Hepatocyte (in vitro differentiated cells): ENCODE measurements around the gene OLFM2. TPM values are rescaled to one million over a fixed set of nuclear protein-coding genes. Genes with fewer than 3 reads are reported as not detected.
A peak's percentile ranks its signal among the peaks of the same experiment; 100 is the strongest.

ENCODE experiments used
- DNase-seq: peaks from one replicate; pipeline ENCODE4 v3.0.0-alpha.2; 2016; ENCODE audit warnings: low spot score
- H2AFZ ChIP-seq: fragments of 200-600 bp; sonication (generic); 2 replicates; pipeline ENCODE4 v1.6.0; 2016; ENCODE audit warnings: antibody characterized with exemption, mild to moderate bottlenecking
- H3K27ac ChIP-seq: fragments of 200-600 bp; sonication (generic); 2 replicates; pipeline ENCODE4 v1.5.1; 2016; ENCODE audit warnings: mild to moderate bottlenecking
- H3K27me3 ChIP-seq: fragments of 200-600 bp; sonication (generic); 2 replicates; pipeline ENCODE4 v1.6.1; 2016
- H3K36me3 ChIP-seq: fragments of 200-600 bp; sonication (generic); replicated peaks from 2 replicates; pipeline ENCODE4 v1.5.1; 2016; ENCODE audit warnings: low read depth; ENCODE audit not compliant: insufficient read depth
- H3K4me1 ChIP-seq: fragments of 200-600 bp; sonication (generic); 2 replicates; pipeline ENCODE4 v1.5.1; 2016; ENCODE audit warnings: mild to moderate bottlenecking, moderate library complexity; ENCODE audit not compliant: insufficient read depth
- H3K4me2 ChIP-seq: fragments of 200-600 bp; sonication (generic); 2 replicates; pipeline ENCODE4 v1.6.0; 2016
- H3K4me3 ChIP-seq: fragments of 200-600 bp; sonication (generic); 2 replicates; pipeline ENCODE4 v1.5.1; 2016; ENCODE audit warnings: mild to moderate bottlenecking
- H3K79me2 ChIP-seq: fragments of 200-600 bp; sonication (generic); 2 replicates; pipeline ENCODE4 v1.6.0; 2017; ENCODE audit warnings: mild to moderate bottlenecking
- H3K9me2 ChIP-seq: fragments of 200-600 bp; sonication (generic); replicated peaks from 2 replicates; pipeline ENCODE4 v1.6.0; 2017; ENCODE audit warnings: mild to moderate bottlenecking; ENCODE audit not compliant: insufficient read depth
- H3K9me3 ChIP-seq: fragments of 200-600 bp; sonication (generic); 2 replicates; pipeline ENCODE4 v1.5.1; 2016; ENCODE audit warnings: low read depth, mild to moderate bottlenecking
- H4K20me1 ChIP-seq: fragments of 200-600 bp; sonication (generic); 2 replicates; pipeline ENCODE4 v1.6.0; 2016; ENCODE audit warnings: mild to moderate bottlenecking; ENCODE audit not compliant: insufficient read depth, poor library complexity, severe bottlenecking
- EZH2 ChIP-seq: fragments of 200-600 bp; sonication (generic); IDR thresholded peaks from 2 replicates; pipeline ENCODE4 v1.6.1; 2016; ENCODE audit warnings: antibody characterized with exemption, mild to moderate bottlenecking, borderline replicate concordance
- EZH2phosphoT487 ChIP-seq: fragments of 200-600 bp; sonication (generic); IDR thresholded peaks from one replicate; pipeline ENCODE4 v1.6.1; 2018; ENCODE audit warnings: antibody characterized with exemption, mild to moderate bottlenecking, low read depth, moderate library complexity; ENCODE audit not compliant: unreplicated experiment, severe bottlenecking
- WGBS: methylation state at CpG from one replicate; pipeline ENCODE4 v1.1.6; 2016; ENCODE audit warnings: low lambda C conversion rate; ENCODE audit errors: missing lambda C conversion rate; 5-methylcytosine and 5-hydroxymethylcytosine counted together
- polyA plus RNA-seq: library from polyadenylated mRNA; unstranded; fragments of >200 nt; fragmentation: Nextera tagmentation; extraction: Ambion mirVana; gene quantifications from 2 replicates; pipeline ENCODE4 v1.2.1, GENCODE V29; 2016
- total RNA-seq: library from RNA; depleted of rRNA; stranded (reverse); fragments of >200 nt; gene quantifications from 2 replicates; pipeline ENCODE4 v1.2.3, GENCODE V29; 2014
- TF ChIP-seq, protein P1 (sequence below): fragments of 200-600 bp; sonication (generic); IDR thresholded peaks from 2 replicates; pipeline ENCODE4 v1.5.1; 2016; ENCODE audit warnings: antibody characterized with exemption, mild to moderate bottlenecking; ENCODE audit not compliant: poor library complexity

The OLFM2 gene
- total RNA-seq (33.1 and 36.8 TPM in 2 replicates), polyA plus RNA-seq (36.5 and 37.0 TPM in 2 replicates)

DNA sequence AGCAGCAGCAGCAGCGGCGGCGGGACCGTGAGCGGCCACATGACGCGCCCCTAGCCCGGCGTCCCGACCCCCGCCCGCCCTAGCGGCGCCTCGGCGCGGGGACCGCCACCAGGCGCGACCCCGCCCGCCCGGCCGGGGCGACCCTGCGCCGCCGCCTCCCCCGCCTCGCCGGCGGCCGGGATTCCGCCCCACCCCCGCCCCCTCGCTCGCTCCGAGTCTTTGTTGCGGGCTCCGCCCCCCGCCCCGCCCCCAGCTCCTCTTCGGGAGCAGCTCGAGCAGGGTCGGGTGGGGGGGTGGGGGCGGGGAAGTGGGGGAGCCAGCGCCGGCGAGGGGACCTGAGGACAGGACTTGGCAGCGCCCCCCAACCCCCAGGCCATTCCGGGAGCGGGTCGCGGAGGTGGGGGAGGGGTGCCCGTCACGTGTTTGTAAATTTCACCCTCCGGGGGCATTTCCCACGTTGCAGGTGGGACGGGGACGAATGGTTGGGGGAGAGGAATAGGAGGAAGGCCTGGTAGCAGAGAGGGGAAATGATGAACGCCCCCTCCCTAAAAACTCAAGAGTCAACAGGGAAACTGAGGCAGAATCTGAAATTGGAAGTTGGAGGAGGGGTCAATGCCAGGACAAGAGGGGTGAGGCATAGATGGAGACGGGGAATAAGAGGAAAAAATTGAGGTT, at the start of gene OLFM2:
Gene OLFM2 (minus strand): TSS at position 190 of the 675 bp plus-strand sequence. CDS start 149 bp downstream, at position 41.
- peak within 1 kb of the TSS; percentile 83 for H3K4me3 ChIP-seq
- TF ChIP-seq EZH2phosphoT487 (no peak), EZH2 (no peak)
- TF ChIP-seq, protein P1, sequence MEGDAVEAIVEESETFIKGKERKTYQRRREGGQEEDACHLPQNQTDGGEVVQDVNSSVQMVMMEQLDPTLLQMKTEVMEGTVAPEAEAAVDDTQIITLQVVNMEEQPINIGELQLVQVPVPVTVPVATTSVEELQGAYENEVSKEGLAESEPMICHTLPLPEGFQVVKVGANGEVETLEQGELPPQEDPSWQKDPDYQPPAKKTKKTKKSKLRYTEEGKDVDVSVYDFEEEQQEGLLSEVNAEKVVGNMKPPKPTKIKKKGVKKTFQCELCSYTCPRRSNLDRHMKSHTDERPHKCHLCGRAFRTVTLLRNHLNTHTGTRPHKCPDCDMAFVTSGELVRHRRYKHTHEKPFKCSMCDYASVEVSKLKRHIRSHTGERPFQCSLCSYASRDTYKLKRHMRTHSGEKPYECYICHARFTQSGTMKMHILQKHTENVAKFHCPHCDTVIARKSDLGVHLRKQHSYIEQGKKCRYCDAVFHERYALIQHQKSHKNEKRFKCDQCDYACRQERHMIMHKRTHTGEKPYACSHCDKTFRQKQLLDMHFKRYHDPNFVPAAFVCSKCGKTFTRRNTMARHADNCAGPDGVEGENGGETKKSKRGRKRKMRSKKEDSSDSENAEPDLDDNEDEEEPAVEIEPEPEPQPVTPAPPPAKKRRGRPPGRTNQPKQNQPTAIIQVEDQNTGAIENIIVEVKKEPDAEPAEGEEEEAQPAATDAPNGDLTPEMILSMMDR = no peak
- peaks cover 25% of the 10 kb centered on the region for H3K27me3 ChIP-seq
- H3K27ac ChIP-seq = no peak within 1 kb of the TSS
- peaks cover 3% of the 10 kb centered on the region for H3K79me2 ChIP-seq
- no peaks in the 10 kb centered on the region for H4K20me1 ChIP-seq
- 3% methylated on average over 16 of the region's 62 CpGs for WGBS
- peaks cover 11% of the 10 kb centered on the region for H3K4me1 ChIP-seq
- H3K4me2 ChIP-seq = peak within 1 kb of the TSS; percentile 96
- peak within 1 kb of the TSS; percentile 74 for H2AFZ ChIP-seq
- peak; percentile 76 for DNase-seq
- H3K9me3 ChIP-seq = no peaks in the 10 kb centered on the region
- H3K36me3 ChIP-seq = no peaks in the 10 kb centered on the region
- no peaks in the 10 kb centered on the region for H3K9me2 ChIP-seq

DNA sequence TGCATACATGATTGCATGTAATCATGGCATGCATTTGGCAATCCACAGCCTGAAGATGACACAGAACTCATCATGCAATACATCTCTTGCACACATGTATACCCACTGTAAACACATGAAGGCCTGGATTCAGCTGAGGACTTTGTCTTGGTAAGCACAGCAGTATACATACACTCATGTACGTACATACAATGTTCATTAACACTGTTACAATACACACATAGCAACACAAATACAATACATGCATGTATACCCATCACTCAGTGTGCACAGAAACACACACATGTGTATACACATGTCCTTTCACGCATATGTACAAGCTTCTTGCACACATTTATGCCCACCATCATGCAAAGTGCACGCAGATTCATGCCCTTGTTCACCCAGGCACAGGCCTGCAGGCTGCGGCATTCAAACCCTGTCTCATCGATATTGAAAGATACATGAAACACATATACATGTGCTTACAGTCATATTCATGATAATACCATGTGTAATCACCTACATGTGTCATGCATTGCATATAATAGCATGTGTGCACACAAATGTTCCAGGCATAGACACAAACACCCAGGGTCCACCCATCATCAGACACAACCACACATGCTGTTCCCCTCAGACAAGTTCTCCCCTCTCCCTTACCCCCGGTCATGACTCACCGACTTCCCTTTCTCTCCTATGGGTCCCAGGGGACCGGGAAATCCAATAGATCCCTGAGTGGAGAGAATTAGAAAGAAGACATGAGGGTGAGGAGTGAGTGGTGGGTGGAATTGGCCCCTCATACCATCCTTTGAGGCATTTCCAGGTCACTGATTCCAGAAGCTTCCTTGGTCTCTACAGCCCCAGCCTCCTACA, 45.3 kb upstream of the OLFM2 start:
- H3K36me3 ChIP-seq = no peaks in the 10 kb centered on the region
- no peaks in the 10 kb centered on the region for H3K79me2 ChIP-seq
- no peak overlapping the region for H2AFZ ChIP-seq
- no peaks in the 10 kb centered on the region for H3K4me1 ChIP-seq
- no peak overlapping the region for H3K4me3 ChIP-seq
- DNase-seq = no peak
- no peaks in the 10 kb centered on the region for H3K9me2 ChIP-seq
- TF ChIP-seq EZH2 (no peak), EZH2phosphoT487 (no peak)
- TF ChIP-seq, protein P1 = no peak
- H3K27me3 ChIP-seq = no peaks in the 10 kb centered on the region
- WGBS = 89% methylated on average over 8 of the region's 8 CpGs
- H3K27ac ChIP-seq = no peak overlapping the region
- no peaks in the 10 kb centered on the region for H3K9me3 ChIP-seq
- H3K4me2 ChIP-seq = no peak overlapping the region
- no peaks in the 10 kb centered on the region for H4K20me1 ChIP-seq

DNA sequence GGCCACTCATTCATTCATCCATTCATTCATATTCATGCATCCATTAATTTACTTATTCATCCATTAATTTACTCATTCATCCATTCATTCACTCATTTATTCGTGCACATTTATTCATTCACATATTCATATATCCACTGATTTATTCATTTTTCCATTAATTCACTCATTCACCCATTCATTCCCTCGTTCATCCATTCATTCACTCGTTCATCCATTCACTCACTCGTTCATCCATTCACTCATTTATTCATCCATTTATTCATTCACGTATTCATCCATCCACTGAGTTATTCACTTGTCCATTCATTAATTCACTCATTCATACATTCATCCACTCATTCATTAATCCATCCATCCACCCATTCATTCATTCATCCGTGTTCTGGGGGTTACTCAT, 35.8 kb upstream of the OLFM2 start:
- Histone ChIP-seq H3K4me3 (no peak overlapping the region), H3K79me2 (no peaks in the 10 kb centered on the region), H3K9me2 (no peaks in the 10 kb centered on the region), H3K27me3 (peaks cover 19% of the 10 kb centered on the region), H4K20me1 (no peaks in the 10 kb centered on the region), H3K36me3 (no peaks in the 10 kb centered on the region), H3K9me3 (no peaks in the 10 kb centered on the region), H3K4me1 (no peaks in the 10 kb centered on the region), H3K4me2 (no peak overlapping the region), H2AFZ (no peak overlapping the region), H3K27ac (no peak overlapping the region)
- no peak for DNase-seq
- no peak for TF ChIP-seq EZH2
- TF ChIP-seq, protein P1 = no peak
- TF ChIP-seq EZH2phosphoT487 = no peak
- 94% methylated on average over 6 of the region's 6 CpGs for WGBS
